SK-N-MC (cell line): ENCODE measurements around the gene KCNH4.

ENCODE experiments used
- EZH2 ChIP-seq: fragments of 200-600 bp; sonication (generic); IDR thresholded peaks from one replicate; pipeline ENCODE4 v1.6.1; 2017; ENCODE audit warnings: antibody characterized with exemption
- POLR2AphosphoS5 ChIP-seq: IDR thresholded peaks from 2 replicates; pipeline ENCODE4 v1.6.1; 2012; ENCODE audit warnings: mild to moderate bottlenecking, low read depth, low read length, borderline replicate concordance

- TF ChIP-seq EZH2 (no peak), POLR2AphosphoS5 (no peak)
These were observed 14.7 kb downstream of the KCNH4 start for GRCh38 chr17:42166196-42166763.
